ENCODE results near the gene LCE2C.

Gene LCE2C

DNA sequence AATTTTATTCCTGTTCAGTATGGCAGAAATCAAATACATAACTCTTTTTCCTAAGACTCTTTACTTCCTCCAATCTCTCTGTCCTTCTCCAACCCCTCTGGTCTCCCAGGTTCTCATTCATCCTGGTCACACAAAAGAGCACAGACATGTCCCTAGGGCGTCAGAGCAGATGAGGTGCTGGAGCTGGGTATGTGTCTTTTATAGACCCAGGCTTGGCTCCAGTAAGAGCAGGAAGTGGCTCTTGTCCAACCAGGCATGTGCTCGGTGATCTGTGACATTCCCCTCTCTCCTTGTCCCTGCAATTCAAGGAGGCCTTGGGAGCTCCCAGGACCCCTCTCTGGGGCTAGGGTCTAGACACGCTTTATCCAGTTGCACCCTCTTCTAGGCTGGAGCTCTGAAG is 29.9 kb upstream of the LCE2C start (continued):
- TF ChIP-seq, protein P1, sequence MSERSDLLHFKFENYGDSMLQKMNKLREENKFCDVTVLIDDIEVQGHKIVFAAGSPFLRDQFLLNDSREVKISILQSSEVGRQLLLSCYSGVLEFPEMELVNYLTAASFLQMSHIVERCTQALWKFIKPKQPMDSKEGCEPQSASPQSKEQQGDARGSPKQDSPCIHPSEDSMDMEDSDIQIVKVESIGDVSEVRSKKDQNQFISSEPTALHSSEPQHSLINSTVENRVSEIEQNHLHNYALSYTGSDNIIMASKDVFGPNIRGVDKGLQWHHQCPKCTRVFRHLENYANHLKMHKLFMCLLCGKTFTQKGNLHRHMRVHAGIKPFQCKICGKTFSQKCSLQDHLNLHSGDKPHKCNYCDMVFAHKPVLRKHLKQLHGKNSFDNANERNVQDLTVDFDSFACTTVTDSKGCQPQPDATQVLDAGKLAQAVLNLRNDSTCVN (tag by site-specific recombination; optimal IDR thresholded peaks at IDR 0.05): no peak
- no peak for TF ChIP-seq SP2 (tag by site-specific recombination; IDR thresholded peaks at IDR 0.05)
- TF ChIP-seq, protein P2, sequence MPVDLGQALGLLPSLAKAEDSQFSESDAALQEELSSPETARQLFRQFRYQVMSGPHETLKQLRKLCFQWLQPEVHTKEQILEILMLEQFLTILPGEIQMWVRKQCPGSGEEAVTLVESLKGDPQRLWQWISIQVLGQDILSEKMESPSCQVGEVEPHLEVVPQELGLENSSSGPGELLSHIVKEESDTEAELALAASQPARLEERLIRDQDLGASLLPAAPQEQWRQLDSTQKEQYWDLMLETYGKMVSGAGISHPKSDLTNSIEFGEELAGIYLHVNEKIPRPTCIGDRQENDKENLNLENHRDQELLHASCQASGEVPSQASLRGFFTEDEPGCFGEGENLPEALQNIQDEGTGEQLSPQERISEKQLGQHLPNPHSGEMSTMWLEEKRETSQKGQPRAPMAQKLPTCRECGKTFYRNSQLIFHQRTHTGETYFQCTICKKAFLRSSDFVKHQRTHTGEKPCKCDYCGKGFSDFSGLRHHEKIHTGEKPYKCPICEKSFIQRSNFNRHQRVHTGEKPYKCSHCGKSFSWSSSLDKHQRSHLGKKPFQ (tag by site-specific recombination; IDR thresholded peaks at IDR 0.05): no peak
- no peak for TF ChIP-seq ZFP37 (tag by site-specific recombination; IDR thresholded peaks at IDR 0.05)

DNA sequence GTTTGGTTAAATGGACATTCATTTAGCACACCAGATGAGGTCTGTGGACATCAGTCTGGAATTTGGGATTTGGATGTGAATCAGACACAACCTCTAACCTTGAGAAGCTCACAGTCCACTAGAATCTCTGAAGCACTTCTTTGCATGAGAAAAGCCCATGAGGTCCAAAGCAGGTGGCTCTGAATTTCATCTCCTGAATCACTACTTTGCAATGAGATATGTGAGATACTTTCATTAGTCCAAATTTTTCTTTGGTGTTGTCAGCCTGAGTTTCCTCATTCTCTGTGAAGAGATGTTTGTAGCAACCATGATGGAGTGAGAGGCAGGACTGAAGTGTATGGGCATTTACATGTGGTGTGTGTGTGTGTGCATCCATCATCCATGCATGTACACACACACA is 28.4 kb upstream of the LCE2C start:
- TF ChIP-seq, protein P3, sequence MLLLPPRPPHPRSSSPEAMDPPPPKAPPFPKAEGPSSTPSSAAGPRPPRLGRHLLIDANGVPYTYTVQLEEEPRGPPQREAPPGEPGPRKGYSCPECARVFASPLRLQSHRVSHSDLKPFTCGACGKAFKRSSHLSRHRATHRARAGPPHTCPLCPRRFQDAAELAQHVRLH (tag by site-specific recombination; IDR thresholded peaks at IDR 0.05): no peak
- TF ChIP-seq ZBTB21 (tag by site-specific recombination; IDR thresholded peaks at IDR 0.05): no peak
- no peak for TF ChIP-seq PRDM1 (tag by site-specific recombination; IDR thresholded peaks at IDR 0.05)
- TF ChIP-seq, protein P4, sequence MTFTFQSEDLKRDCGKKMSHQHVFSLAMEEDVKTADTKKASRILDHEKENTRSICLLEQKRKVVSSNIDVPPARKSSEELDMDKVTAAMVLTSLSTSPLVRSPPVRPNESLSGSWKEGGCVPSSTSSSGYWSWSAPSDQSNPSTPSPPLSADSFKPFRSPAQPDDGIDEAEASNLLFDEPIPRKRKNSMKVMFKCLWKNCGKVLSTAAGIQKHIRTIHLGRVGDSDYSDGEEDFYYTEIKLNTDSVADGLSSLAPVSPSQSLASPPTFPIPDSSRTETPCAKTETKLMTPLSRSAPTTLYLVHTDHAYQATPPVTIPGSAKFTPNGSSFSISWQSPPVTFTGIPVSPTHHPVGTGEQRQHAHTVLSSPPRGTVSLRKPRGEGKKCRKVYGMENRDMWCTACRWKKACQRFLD (tag by site-specific recombination; IDR thresholded peaks at IDR 0.05): no peak
- TF ChIP-seq, protein P5, sequence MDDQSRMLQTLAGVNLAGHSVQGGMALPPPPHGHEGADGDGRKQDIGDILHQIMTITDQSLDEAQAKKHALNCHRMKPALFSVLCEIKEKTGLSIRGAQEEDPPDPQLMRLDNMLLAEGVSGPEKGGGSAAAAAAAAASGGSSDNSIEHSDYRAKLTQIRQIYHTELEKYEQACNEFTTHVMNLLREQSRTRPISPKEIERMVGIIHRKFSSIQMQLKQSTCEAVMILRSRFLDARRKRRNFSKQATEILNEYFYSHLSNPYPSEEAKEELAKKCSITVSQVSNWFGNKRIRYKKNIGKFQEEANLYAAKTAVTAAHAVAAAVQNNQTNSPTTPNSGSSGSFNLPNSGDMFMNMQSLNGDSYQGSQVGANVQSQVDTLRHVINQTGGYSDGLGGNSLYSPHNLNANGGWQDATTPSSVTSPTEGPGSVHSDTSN (CRISPR knock-in tag; IDR thresholded peaks at IDR 0.05): no peak
- TF ChIP-seq MEIS1 (CRISPR knock-in tag; IDR thresholded peaks at IDR 0.05; ENCODE audit: borderline replicate concordance): no peak
- no peak for TF ChIP-seq ZNF558 (tag by site-specific recombination; IDR thresholded peaks at IDR 0.05)
- TF ChIP-seq ZSCAN30 (tag by site-specific recombination; IDR thresholded peaks at IDR 0.05): no peak
- TF ChIP-seq FEZF1 (tag by site-specific recombination; IDR thresholded peaks at IDR 0.05): no peak
- TF ChIP-seq ZNF146 (tag by site-specific recombination; IDR thresholded peaks at IDR 0.05): no peak
- TF ChIP-seq HOXC10 (CRISPR knock-in tag; IDR thresholded peaks at IDR 0.05): no peak
- no peak for TF ChIP-seq GLIS1 (tag by site-specific recombination; IDR thresholded peaks at IDR 0.05)
- TF ChIP-seq, protein P6, sequence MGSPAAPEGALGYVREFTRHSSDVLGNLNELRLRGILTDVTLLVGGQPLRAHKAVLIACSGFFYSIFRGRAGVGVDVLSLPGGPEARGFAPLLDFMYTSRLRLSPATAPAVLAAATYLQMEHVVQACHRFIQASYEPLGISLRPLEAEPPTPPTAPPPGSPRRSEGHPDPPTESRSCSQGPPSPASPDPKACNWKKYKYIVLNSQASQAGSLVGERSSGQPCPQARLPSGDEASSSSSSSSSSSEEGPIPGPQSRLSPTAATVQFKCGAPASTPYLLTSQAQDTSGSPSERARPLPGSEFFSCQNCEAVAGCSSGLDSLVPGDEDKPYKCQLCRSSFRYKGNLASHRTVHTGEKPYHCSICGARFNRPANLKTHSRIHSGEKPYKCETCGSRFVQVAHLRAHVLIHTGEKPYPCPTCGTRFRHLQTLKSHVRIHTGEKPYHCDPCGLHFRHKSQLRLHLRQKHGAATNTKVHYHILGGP (tag by site-specific recombination; IDR thresholded peaks at IDR 0.05): no peak
- TF ChIP-seq ZBTB7A (tag by site-specific recombination; IDR thresholded peaks at IDR 0.05; ENCODE audit: low read depth): no peak
- no peak for TF ChIP-seq ZNF10 (tag by site-specific recombination; IDR thresholded peaks at IDR 0.05)
- TF ChIP-seq ZNF24 (tag by site-specific recombination; IDR thresholded peaks at IDR 0.05): no peak
- CTCF ChIA-PET: interaction anchor here (1.2 kb wide), 2 partner anchors 89 to 546 kb away, joined by 3 to 4 read pairs; no protein-coding TSS in a partner anchor
- POLR2A ChIA-PET: no interaction called here

More for the DNA sequence above, 28.4 kb upstream of the LCE2C start:
- Histone ChIP-seq H3K4me3 (ENCODE audit: low read depth, low read length) (no peak overlapping the region), H3K36me3 (ENCODE audit: control insufficient read depth in 2 of 2, insufficient read depth in 1 of 2, low read length in 2 of 2) (no peaks in the 10 kb centered on the region), H3K9me3 (ENCODE audit: control insufficient read depth, insufficient read depth, low read depth, low read length) (no peaks in the 10 kb centered on the region), H3K27ac (ENCODE audit: extremely low read depth, low read depth, low read length) (no peak overlapping the region), H3K4me1 (ENCODE audit: control insufficient read depth, insufficient read depth, low read length) (no peaks in the 10 kb centered on the region)

All from HEK293 (cell line).